ENCODE results near the gene ITSN2.

Gene ITSN2

DNA sequence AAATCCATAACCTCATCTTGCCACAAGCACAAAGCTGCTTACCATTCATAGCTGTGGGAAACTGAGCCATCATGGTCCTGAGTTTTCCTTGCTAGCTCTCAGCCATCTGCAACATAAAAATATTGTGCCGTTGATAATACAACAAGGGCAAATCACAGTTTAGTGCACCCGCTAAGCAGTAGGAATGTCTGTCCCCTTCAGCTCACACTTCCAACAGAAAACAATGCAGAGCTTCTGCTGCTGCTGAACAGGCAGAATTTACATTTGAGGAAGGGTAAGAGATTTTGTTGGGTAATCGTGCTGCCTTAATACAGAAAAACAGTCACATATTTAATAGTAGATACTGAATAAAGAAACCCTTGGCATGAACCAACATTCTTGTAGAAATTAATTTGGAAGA lies 32.3 kb downstream of the ITSN2 start:
- Histone ChIP-seq H3K9ac (no peak overlapping the region), H3K4me1 (peaks cover 29% of the 10 kb centered on the region), H4K20me1 (peaks cover 4% of the 10 kb centered on the region; the same call in 1 of the 2 replicates), H3K4me2 (no peak overlapping the region), H3K27me3 (no peaks in the 10 kb centered on the region), H3K4me3 (no peak overlapping the region), H3K9me3 (peaks cover 3% of the 10 kb centered on the region; the same call in 1 of the 2 replicates), H3K27ac (no peak overlapping the region), H3K36me3 (peaks cover 13% of the 10 kb centered on the region; the same call in 1 of the 2 replicates)
- no peak for TF ChIP-seq Cebpa-rat (IDR thresholded peaks at IDR 0.05)

GRCh38 chr2:24317491-24317920 lies 42.8 kb downstream of the ITSN2 start:
- H3K27me3 ChIP-seq: no peaks in the 10 kb centered on the region
- peaks cover 24% of the 10 kb centered on the region for H3K9me3 ChIP-seq
- no peak overlapping the region for H3K27ac ChIP-seq
- no peak for TF ChIP-seq Cebpa-rat (IDR thresholded peaks at IDR 0.05)
- H3K4me2 ChIP-seq: no peak overlapping the region
- H3K4me3 ChIP-seq: no peak overlapping the region
- peaks cover 27% of the 10 kb centered on the region; the same call in 1 of the 2 replicates for H4K20me1 ChIP-seq
- peaks cover 10% of the 10 kb centered on the region; the same call in 1 of the 2 replicates for H3K4me1 ChIP-seq
- peaks cover 45% of the 10 kb centered on the region for H3K36me3 ChIP-seq
- no peak overlapping the region for H3K9ac ChIP-seq

- no peak overlapping the region for H3K4me3 ChIP-seq
- peaks cover 52% of the 10 kb centered on the region for H3K36me3 ChIP-seq
- H3K4me1 ChIP-seq: peaks cover 5% of the 10 kb centered on the region; the same call in 1 of the 2 replicates
- no peak overlapping the region for H3K27ac ChIP-seq
- peaks cover 22% of the 10 kb centered on the region; the same call in 1 of the 2 replicates for H4K20me1 ChIP-seq
- no peaks in the 10 kb centered on the region for H3K27me3 ChIP-seq
- H3K4me2 ChIP-seq: no peak overlapping the region
- H3K9me3 ChIP-seq: peaks cover 23% of the 10 kb centered on the region
- no peak for TF ChIP-seq Cebpa-rat (IDR thresholded peaks at IDR 0.05)
- H3K9ac ChIP-seq: no peak overlapping the region
Observed at GRCh38 chr2:24315669-24316068, 44.7 kb downstream of the ITSN2 start.

GRCh38 chr2:24313744-24314632 lies 46.3 kb downstream of the ITSN2 start:
- Histone ChIP-seq H3K36me3 (peaks cover 53% of the 10 kb centered on the region), H3K4me1 (peaks cover 5% of the 10 kb centered on the region; the same call in 1 of the 2 replicates), H3K4me2 (no peak overlapping the region), H3K27ac (no peak overlapping the region), H3K9me3 (peaks cover 10% of the 10 kb centered on the region), H4K20me1 (peaks cover 22% of the 10 kb centered on the region; the same call in 1 of the 2 replicates), H3K9ac (no peak overlapping the region), H3K4me3 (no peak overlapping the region), H3K27me3 (no peaks in the 10 kb centered on the region)
- TF ChIP-seq Cebpa-rat (IDR thresholded peaks at IDR 0.05): no peak

DNA sequence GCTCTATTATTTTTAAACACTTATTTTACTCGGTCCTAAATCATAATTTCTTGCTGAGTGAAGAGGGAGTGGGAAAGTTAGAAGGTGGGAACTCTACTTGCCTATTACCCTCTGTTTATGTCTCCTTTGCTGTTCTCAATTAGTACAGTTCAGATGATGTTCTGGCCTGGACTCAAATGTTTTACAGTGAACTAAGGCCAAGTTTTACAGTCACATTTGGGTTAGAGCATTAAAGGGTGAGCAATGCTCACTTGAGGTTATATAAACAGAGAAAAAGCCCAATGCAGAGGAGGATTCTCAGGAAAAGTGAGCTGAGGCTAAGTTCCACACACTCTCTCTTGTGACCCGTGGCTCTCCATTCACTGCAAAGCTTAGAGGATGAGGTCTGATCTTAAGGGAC lies 52.4 kb downstream of the ITSN2 start:
- H3K4me1 ChIP-seq: no peaks in the 10 kb centered on the region
- H3K4me3 ChIP-seq: no peak overlapping the region
- H4K20me1 ChIP-seq: no peaks in the 10 kb centered on the region

GRCh38 chr2:24304631-24305030 lies 55.7 kb downstream of the ITSN2 start:
- H3K9me3 ChIP-seq: no peaks in the 10 kb centered on the region
- H3K27me3 ChIP-seq: no peaks in the 10 kb centered on the region
- H3K4me3 ChIP-seq: no peak overlapping the region
- no peaks in the 10 kb centered on the region for H4K20me1 ChIP-seq
- no peak for TF ChIP-seq Cebpa-rat (IDR thresholded peaks at IDR 0.05)
- H3K4me2 ChIP-seq: no peak overlapping the region
- H3K36me3 ChIP-seq: peaks cover 88% of the 10 kb centered on the region
- H3K9ac ChIP-seq: no peak overlapping the region
- no peak overlapping the region for H3K27ac ChIP-seq
- no peaks in the 10 kb centered on the region for H3K4me1 ChIP-seq

More for the DNA sequence above, 52.4 kb downstream of the ITSN2 start:
- H3K36me3 ChIP-seq: peaks cover 80% of the 10 kb centered on the region
- H3K9me3 ChIP-seq: no peaks in the 10 kb centered on the region
- no peak overlapping the region for H3K27ac ChIP-seq
- no peaks in the 10 kb centered on the region for H3K27me3 ChIP-seq
- H3K9ac ChIP-seq: no peak overlapping the region
- no peak overlapping the region for H3K4me2 ChIP-seq
- no peak for TF ChIP-seq Cebpa-rat (IDR thresholded peaks at IDR 0.05)

- Histone ChIP-seq H3K9ac (no peak overlapping the region), H3K4me2 (no peak overlapping the region), H3K4me3 (no peak overlapping the region), H3K4me1 (no peaks in the 10 kb centered on the region), H3K27ac (no peak overlapping the region), H3K9me3 (no peaks in the 10 kb centered on the region), H3K27me3 (no peaks in the 10 kb centered on the region), H4K20me1 (no peaks in the 10 kb centered on the region), H3K36me3 (peaks cover 88% of the 10 kb centered on the region)
- TF ChIP-seq Cebpa-rat (IDR thresholded peaks at IDR 0.05): no peak
Observed at GRCh38 chr2:24304098-24304497, 56.2 kb downstream of the ITSN2 start.

DNA sequence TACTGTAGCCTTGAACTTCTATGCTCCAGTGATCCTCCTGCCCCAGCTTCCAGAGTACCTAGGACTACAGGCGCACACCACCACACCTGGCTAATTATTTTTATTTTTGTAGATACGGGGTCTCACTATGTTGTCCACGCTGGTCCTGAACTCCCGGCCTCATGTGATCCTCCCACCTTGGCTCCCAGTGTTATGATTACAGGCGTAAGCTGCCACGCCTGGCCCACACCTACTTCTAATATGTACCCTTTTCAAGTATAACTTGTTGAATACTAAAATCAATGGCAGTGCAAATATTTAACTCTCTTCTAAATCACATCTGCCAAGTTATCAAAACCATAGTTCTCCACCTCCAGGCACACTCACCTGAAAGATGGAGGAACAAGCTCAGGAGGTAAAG lies 58.7 kb downstream of the ITSN2 start:
- Histone ChIP-seq H3K4me2 (no peak overlapping the region), H3K27ac (no peak overlapping the region), H3K9ac (no peak overlapping the region), H4K20me1 (no peaks in the 10 kb centered on the region), H3K27me3 (no peaks in the 10 kb centered on the region), H3K36me3 (peaks cover 90% of the 10 kb centered on the region), H3K4me1 (no peaks in the 10 kb centered on the region), H3K4me3 (no peak overlapping the region), H3K9me3 (no peaks in the 10 kb centered on the region)
- no peak for TF ChIP-seq Cebpa-rat (IDR thresholded peaks at IDR 0.05)

DNA sequence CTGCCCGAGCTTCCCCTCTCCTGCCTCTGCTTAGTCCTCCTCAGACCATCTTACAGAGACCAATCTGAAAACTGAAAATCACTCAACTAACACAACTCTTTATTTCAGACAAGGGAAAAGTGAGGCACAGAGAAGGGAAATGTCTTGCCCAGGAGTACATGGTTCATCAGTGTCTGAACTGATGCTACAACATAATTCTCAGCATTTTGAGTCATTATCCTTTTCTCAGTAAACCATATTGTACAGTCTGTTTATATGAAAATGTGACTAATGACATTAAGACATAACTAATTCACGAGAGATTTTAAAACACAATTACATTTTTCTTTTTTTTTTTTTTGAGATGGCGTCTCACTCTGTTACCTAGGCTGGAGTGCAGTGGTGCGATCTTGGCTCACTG lies 62.7 kb downstream of the ITSN2 start:
- Histone ChIP-seq H4K20me1 (no peaks in the 10 kb centered on the region), H3K9me3 (no peaks in the 10 kb centered on the region), H3K9ac (no peak overlapping the region), H3K4me1 (no peaks in the 10 kb centered on the region), H3K27ac (no peak overlapping the region), H3K27me3 (no peaks in the 10 kb centered on the region), H3K36me3 (peaks cover 94% of the 10 kb centered on the region), H3K4me2 (no peak overlapping the region), H3K4me3 (no peak overlapping the region)
- TF ChIP-seq Cebpa-rat (IDR thresholded peaks at IDR 0.05): no peak

- H3K27ac ChIP-seq: no peak overlapping the region
- H3K9ac ChIP-seq: no peak overlapping the region
- H3K4me3 ChIP-seq: no peak overlapping the region
- no peak overlapping the region for H3K4me2 ChIP-seq
- H4K20me1 ChIP-seq: no peaks in the 10 kb centered on the region
- no peaks in the 10 kb centered on the region for H3K27me3 ChIP-seq
- no peaks in the 10 kb centered on the region for H3K4me1 ChIP-seq
- H3K36me3 ChIP-seq: peaks cover 51% of the 10 kb centered on the region
- H3K9me3 ChIP-seq: no peaks in the 10 kb centered on the region
- no peak for TF ChIP-seq Cebpa-rat (IDR thresholded peaks at IDR 0.05)
Observed at GRCh38 chr2:24287171-24287570, 73.2 kb downstream of the ITSN2 start.
